Measurements from ENCODE around the gene ZNF668. TPM values are rescaled to one million over a fixed set of nuclear protein-coding genes. Genes with fewer than 3 reads are reported as not detected.

Gene ZNF668
- total RNA-seq = 5.4 TPM

GRCh38 chr16:31073970-31074813 is at the start of gene ZNF668, which contains the start of gene ZNF646:
ZNF668 (minus strand) TSS chr16:31074240; CDS start chr16:31064459, 9,781 bp downstream.
ZNF646 (plus strand) TSS chr16:31074422; CDS start chr16:31076325, 1,903 bp downstream.

GRCh38 chr16:31117384-31118222 is 43.6 kb upstream of the ZNF668 start, which contains the start of gene KAT8:
KAT8 (plus strand) TSS chr16:31117664; CDS start chr16:31117682, 18 bp downstream.

GRCh38 chr16:31108035-31108793 is 34.2 kb upstream of the ZNF668 start, which contains the start of gene BCKDK:
BCKDK (plus strand) TSS chr16:31108386; CDS start chr16:31109224, 838 bp downstream.

GRCh38 chr16:31094424-31095120 is 20.5 kb upstream of the ZNF668 start, which contains the start of gene VKORC1:
VKORC1 (minus strand) TSS chr16:31094797; CDS start chr16:31094729, 68 bp downstream.

GRCh38 chr16:31088459-31089183 is 14.6 kb upstream of the ZNF668 start, which contains the start of gene PRSS53:
PRSS53 (minus strand) TSS chr16:31088943; CDS start chr16:31088809, 134 bp downstream.

GRCh38 chr16:31032736-31033708 is 41.0 kb downstream of the ZNF668 start, which contains the start of gene STX4:
STX4 (plus strand) TSS chr16:31033558; CDS start chr16:31033806, 248 bp downstream.

Other genes with a start within 250 kb of the ZNF668 start
- gene BCL7C, start 180.2 kb downstream of the ZNF668 start, total RNA-seq = 34.7 TPM
- 1.6 TPM for gene CTF1, start 177.6 kb downstream of the ZNF668 start, total RNA-seq
- gene FBXL19, start 150.7 kb downstream of the ZNF668 start, total RNA-seq = 23.4 TPM
- gene ORAI3, start 125.2 kb downstream of the ZNF668 start, total RNA-seq = 17.2 TPM
- 9.0 TPM for gene SETD1A, start 116.5 kb downstream of the ZNF668 start, total RNA-seq
- 8.4 TPM for gene HSD3B7, start 89.0 kb downstream of the ZNF668 start, total RNA-seq
- 9.1 TPM for gene STX1B, start 63.6 kb downstream of the ZNF668 start, total RNA-seq
- 30.6 TPM for gene STX4, start 40.7 kb downstream of the ZNF668 start, total RNA-seq
- gene ZNF646, start 182 bp upstream of the ZNF668 start, total RNA-seq = 18.0 TPM
- 4.1 TPM for gene PRSS53, start 14.7 kb upstream of the ZNF668 start, total RNA-seq
- gene VKORC1, start 20.6 kb upstream of the ZNF668 start, total RNA-seq = 66.6 TPM
- 21.9 TPM for gene BCKDK, start 34.1 kb upstream of the ZNF668 start, total RNA-seq
- 56.6 TPM for gene KAT8, start 43.4 kb upstream of the ZNF668 start, total RNA-seq
- gene PRSS8, start 61.5 kb upstream of the ZNF668 start, total RNA-seq = 6.2 TPM
- not detected for gene PRSS36, start 75.8 kb upstream of the ZNF668 start, total RNA-seq
- 155 TPM for gene FUS, start 105.9 kb upstream of the ZNF668 start, total RNA-seq
- gene PYCARD, start 128.5 kb upstream of the ZNF668 start, total RNA-seq = 8.5 TPM
- gene TRIM72, start 139.9 kb upstream of the ZNF668 start, total RNA-seq = 7.6 TPM
- gene PYDC1, start 142.9 kb upstream of the ZNF668 start, total RNA-seq = not detected
- gene ITGAM, start 185.7 kb upstream of the ZNF668 start, total RNA-seq = 3.6 TPM

Measured in camera-type eye (tissue), 1 donor.